NCI-H774 (cell line): ENCODE measurements around the gene SAFB2.

ENCODE experiments used
- DNase-seq: peaks from one replicate; lab custom pipeline; 2025; lab: John Stamatoyannopoulos, UW

SAFB2 gene

GRCh38 chr19:5579697-5580096 lies 42.9 kb downstream of the SAFB2 start:
- DNase-seq: no peak

DNA sequence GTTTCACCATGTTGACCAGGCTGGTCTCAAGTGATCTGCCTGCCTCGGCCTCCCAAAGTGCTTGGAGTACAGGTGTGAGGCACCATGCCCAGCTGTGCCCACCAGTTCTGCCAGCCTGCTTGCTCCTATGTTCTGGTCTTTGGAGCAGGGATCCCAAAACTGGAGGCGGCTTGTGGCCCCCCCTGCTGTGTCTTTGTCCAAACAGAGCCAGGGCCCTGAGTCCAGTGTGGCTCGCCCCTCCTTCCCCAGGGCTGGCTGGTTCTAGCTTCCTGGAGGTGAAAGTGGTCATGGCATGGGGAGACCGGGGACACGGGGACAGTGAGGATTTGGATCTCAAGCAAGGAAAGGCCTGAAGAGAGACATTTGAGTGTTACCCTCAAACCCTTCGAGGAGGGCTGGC lies 43.3 kb downstream of the SAFB2 start:
- DNase-seq: no peak

DNA sequence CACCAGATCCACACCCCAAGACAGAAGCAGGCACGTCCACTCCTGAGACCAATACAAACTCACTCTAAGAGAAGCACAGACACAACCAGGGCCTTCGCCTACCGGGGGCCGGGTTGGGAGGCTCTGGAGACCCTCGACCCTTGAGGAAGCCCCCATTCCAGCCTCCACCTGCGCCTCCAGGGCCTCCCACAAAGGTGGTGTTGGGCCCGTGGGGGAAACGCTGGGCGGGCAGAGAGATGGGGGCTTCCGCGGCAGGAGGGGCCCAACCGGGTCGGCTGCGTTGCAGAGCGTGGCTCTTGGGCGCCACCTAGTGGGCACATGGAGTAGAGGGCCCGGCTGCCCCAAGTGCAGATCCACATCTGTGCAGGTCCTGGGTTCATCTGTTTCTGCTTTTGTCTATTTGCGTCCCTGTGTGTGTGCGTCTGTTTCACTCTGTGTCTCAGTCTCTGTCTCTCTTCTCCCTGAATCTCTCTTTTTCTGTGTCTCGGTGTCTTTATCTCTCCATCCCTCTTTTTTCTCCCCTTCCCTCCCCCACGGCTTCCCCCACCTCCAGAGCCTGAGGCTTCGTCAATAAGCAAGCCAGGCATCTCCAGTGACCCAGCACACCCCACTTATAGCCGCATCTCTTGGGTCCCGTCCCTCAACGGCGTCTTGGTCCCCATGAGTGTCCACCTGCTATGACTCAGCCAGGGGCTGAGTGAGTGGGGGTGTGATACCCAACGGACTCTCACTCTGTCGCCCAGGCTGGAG lies 44.3 kb downstream of the SAFB2 start:
- DNase-seq: peak; percentile 54

DNA sequence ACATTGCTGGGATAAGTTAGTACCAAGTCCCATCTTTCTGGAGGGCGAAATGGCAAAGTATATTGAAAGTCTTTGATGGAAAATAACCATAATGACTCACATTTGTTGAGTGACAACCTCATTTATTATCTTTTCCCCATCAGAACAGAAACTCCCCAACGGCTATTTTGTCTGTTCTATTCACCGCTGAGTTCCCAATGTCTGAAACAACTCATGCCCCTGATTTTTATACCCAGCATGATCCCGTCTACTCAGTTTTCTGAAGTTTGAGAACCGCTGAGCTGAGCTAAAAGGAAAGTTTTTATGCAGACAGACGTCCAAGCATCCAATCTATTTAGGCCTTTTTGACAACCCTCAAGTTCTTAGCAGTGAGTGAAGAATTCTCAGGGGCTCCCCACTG lies 47.0 kb downstream of the SAFB2 start:
- DNase-seq: no peak

GRCh38 chr19:5572556-5573286 lies 49.9 kb downstream of the SAFB2 start:
- DNase-seq: no peak

- DNase-seq: no peak
These were observed 50.8 kb downstream of the SAFB2 start for GRCh38 chr19:5571777-5572176.

- no peak for DNase-seq
These were observed 54.6 kb downstream of the SAFB2 start for GRCh38 chr19:5567970-5568407.

- DNase-seq: no peak
These were observed 55.1 kb downstream of the SAFB2 start, which contains the start of gene TINCR for GRCh38 chr19:5567360-5567969. TSS of gene TINCR (minus strand) at chr19:5567953.

DNA sequence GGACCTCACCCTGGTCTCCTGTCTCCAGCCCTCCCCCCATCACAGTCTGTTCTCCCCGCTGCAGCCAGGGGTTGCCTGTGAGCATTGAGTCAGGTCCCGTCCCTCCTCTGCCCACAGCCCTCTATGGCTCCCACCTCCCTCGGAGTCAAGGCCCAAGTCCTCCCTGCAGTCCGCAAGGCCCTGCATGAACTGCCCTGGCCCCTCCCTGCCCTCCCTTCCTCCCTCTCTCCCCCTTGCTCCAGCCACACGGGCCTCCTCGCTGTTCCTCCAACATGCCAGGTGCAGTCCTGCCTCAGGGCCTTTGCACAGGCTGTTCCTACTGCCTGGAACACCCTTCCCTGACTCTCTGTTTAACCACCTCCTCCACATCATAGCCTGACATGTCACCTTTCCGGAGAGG lies 57.6 kb downstream of the SAFB2 start:
- DNase-seq: no peak

GRCh38 chr19:5563935-5564612 lies 58.5 kb downstream of the SAFB2 start:
- DNase-seq: no peak

DNA sequence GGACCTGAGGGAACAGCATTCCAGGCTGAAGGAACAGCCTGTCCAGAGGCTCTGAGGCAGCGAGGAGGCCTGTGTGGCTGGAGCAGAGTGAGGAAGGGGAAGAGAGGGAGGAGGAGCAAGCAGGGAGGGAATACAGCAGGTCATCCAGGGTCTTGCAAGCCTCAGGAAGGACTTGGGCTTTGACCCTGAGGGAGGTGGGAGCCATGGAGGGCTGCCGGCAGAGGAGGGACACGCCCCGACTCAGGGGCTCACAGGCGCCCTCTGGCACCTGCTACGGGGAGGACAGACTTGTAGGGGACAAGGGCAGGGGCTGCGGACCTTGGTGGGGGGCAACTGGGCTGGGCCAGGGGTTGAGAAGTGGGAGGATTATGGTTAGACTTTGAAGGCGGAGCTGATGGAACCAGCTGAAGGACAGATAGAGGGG lies 59.6 kb downstream of the SAFB2 start:
- DNase-seq: no peak

DNA sequence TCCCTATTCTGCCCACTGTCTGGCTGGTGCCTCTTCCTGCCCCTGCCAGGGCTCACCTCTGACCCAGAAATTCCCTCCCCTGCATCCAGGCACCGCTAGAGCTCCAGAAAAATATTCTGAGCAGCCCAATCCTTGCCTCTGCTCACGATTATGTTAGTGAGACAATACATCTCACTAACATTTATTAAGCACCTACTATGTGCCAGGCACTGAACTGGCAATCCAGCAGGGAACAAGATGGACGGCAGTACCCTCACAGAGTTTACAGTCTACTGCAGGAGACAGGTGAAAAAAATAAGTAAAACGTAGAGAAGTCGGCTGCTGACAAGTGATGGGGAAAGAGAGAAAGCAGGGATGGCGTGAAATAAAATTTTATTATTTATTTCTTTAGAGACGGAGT lies 60.3 kb downstream of the SAFB2 start:
- DNase-seq: no peak

DNA sequence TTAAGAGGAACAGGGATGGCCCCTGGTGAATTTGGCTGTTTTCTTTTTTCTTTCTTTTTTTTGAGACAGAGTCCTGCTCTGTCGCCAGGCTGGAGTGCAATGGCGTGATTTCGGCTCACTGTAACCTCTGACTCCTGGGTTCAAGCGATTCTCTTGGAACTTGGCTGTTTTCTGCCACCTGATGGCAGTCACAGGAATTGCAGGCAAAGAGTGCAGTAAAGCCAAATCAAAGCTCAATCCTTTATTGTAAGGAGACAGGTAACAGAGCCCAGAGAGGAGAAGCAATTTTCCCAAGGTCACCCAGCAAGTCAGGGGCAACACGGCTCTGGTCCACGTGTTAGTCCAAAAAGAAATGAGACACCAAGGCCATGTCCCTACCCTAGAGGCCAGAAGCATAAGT lies 61.0 kb downstream of the SAFB2 start:
- no peak for DNase-seq

DNA sequence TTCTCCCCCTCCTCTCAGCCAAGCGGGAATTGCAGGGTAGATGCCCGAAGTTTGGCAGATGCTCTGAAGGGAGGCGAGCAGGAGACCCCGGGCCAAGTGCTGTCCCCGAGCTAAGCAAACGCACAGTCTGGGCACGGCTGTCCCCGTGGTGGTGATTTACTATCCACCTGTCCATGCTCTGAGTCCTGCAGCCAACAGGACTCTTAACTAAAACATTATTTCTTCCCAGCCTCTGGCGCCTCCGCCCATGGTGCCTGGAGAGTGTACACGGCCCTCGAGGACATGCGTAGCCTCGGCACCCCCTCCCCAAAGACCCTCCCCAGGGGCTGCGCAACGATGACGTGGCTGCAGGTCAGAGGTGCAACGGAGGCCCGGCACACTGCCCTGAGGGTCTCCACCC lies 62.4 kb downstream of the SAFB2 start:
- DNase-seq: no peak

DNA sequence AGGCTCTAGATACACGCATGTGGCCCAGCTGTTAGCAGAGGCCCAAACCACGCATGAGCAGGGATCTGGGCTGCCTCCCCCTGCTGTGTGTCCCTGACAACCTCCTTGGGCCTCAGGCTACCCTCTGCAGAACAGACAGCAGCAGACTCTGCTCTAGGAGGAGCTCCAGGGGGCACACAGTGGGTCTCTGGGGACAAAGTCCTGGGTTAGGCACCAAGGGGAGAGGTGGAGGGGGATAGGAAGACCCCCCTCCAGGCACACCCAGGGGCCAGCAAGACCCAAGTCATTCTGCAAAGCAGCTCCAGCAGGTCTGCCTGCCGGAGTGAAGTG lies 62.8 kb downstream of the SAFB2 start:
- no peak for DNase-seq

GRCh38 chr19:5558101-5558621 lies 64.4 kb downstream of the SAFB2 start:
- DNase-seq: no peak

DNA sequence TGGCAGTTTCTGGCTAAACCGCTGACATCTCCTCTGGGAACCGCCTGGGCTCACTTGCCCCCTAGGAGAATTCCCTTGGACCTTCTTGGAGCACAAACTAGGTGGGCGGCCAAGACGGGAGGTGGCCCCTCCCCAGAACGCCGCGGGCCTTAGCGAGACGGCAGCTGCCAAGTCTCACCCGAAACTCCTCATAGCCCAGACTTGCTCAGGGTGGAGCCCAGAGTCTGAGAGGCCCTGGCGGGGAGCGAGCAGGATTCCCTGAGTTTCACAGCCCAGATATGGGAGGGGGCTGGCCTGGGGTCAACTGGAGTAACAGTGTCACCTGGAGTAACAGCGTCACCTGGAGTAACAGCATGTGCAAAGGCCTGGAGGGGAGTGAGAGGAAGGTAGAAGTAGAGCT lies 64.9 kb downstream of the SAFB2 start:
- DNase-seq: no peak

- DNase-seq: no peak
These were observed 67.7 kb downstream of the SAFB2 start for GRCh38 chr19:5554828-5555227.

DNA sequence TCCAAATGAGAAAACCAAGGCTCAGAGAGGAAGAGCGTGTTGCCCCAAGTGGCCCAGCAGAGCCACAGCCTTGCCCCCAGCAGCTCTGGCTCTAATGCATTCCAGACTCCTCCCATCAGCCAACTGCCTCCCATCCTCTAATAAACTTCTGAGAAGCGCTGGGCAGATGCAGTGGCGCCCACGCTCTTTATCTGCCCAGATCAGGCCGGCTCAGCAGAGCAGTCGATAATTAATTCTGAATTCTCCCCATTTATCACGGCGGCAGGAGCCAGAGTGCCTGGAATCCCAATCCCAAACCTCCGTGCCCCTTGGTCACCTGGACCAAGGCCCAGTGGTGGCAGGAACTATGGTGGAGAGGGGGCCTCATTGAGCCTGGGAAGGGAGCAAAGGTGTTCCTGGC lies 68.7 kb downstream of the SAFB2 start:
- DNase-seq: no peak

GRCh38 chr19:5547881-5548280 lies 74.7 kb downstream of the SAFB2 start:
- DNase-seq: peak; percentile 28

DNA sequence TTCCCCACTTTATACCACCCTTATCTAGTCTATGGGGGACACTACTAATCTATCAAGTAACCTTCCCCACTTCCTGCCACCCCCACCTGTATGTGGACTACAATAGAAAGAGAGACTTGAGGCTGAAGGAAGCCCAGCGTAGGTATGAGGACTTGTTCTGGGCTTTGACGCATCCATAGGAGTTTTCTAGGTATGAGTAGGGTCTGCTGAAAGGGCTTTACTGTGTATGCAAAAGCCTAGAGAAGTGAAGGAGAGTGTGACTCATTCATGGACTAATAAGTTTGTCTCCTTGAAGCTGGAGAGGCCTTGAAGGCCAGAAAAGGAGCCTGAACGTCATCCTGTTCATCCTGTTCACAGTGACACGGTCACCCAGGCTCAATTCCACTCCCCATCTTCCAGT lies 76.6 kb downstream of the SAFB2 start:
- no peak for DNase-seq

DNA sequence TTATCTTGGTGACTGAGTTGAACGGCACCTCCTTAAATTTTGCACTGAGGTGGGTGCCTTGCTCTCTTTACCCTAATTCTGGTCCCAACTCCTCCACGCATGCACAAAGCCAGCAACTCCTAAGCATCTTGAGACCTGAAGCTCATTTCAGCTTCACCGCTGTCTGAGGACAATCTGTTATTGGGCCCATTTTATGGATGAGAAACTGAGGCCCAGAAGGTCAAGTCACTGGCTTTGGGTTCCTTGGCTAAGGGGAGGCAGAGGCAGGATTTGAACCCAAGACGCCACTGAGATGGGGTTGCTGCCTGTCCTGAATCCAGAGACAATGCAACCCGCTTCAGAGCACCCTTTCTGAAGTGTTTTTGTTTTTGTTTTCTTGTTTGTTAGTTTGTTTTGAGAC lies 77.5 kb downstream of the SAFB2 start:
- DNase-seq: no peak
